Activated CD4-positive, alpha-beta memory T cell treated with anti-CD3 and anti-CD28 coated beads, Interleukin-2, amount 10 ng/mL, durations not matched to agents 7 days and 5 days (primary cell): Measurements from ENCODE around the gene APLP2. TPM values are rescaled to one million over a fixed set of nuclear protein-coding genes. Genes with fewer than 3 reads are reported as not detected.

Experiments used
- CTCF ChIA-PET: fragments of 350-600 bp; sonication (Branson Sonifier 250); formaldehyde crosslinking; loops from one replicate; lab custom pipeline; 2021; ENCODE audit warnings: antibody characterized with exemption, inconsistent platforms; lab: Charles Lee
- POLR2A ChIA-PET: fragments of 350-600 bp; sonication (Branson Sonifier 250); formaldehyde crosslinking; loops from one replicate; lab custom pipeline; 2021; ENCODE audit warnings: antibody characterized with exemption; lab: Charles Lee
- DNase-seq: peaks from one replicate; pipeline ENCODE4 v3.0.0-alpha.2; 2020
- H3K27ac Mint-ChIP-seq: one replicate; pipeline ENCODE4 v1.8.0; 2021; ENCODE audit warnings: mild to moderate bottlenecking, mixed read lengths
- H3K27me3 Mint-ChIP-seq: one replicate; pipeline ENCODE4 v1.8.0; 2021; ENCODE audit warnings: mixed read lengths
- H3K36me3 Mint-ChIP-seq: one replicate; pipeline ENCODE4 v1.8.0; 2021; ENCODE audit warnings: low read depth, mixed read lengths
- H3K4me1 Mint-ChIP-seq: one replicate; pipeline ENCODE4 v1.8.0; 2021; ENCODE audit warnings: mixed read lengths
- H3K4me3 Mint-ChIP-seq: one replicate; pipeline ENCODE4 v1.8.0; 2021; ENCODE audit warnings: mild to moderate bottlenecking, mixed read lengths
- H3K9me3 Mint-ChIP-seq: one replicate; pipeline ENCODE4 v1.8.0; 2021; ENCODE audit warnings: mixed read lengths
- total RNA-seq, 2 experiments: library from RNA; stranded (reverse); gene quantifications; one replicate each; pipeline ENCODE4 v1.2.3, GENCODE V29; 2021

The APLP2 gene
- total RNA-seq, 2 experiments from 2014 or later, result 31.1 to 33.2 TPM

- H3K9me3 Mint-ChIP-seq, result peaks cover 7% of the 10 kb centered on the region
- ChIA-PET POLR2A (no interaction called here), CTCF (no interaction called here)
- no peaks in the 10 kb centered on the region for H3K36me3 Mint-ChIP-seq
- H3K4me3 Mint-ChIP-seq, result no peak overlapping the region
- H3K4me1 Mint-ChIP-seq, result no peaks in the 10 kb centered on the region
- no peak overlapping the region for H3K27ac Mint-ChIP-seq
- no peak for DNase-seq
- peaks cover 11% of the 10 kb centered on the region for H3K27me3 Mint-ChIP-seq
These were observed 110.0 kb downstream of the APLP2 start for GRCh38 chr11:130179396-130180306.

GRCh38 chr11:130180491-130180890, 110.8 kb downstream of the APLP2 start:
- POLR2A ChIA-PET, result no interaction called here
- CTCF ChIA-PET, result no interaction called here
- Mint-ChIP-seq H3K36me3 (no peaks in the 10 kb centered on the region), H3K4me1 (no peaks in the 10 kb centered on the region), H3K27ac (no peak overlapping the region), H3K4me3 (no peak overlapping the region), H3K9me3 (peaks cover 2% of the 10 kb centered on the region), H3K27me3 (peaks cover 11% of the 10 kb centered on the region)
- no peak for DNase-seq

GRCh38 chr11:130180896-130181294, 111.2 kb downstream of the APLP2 start:
- no peaks in the 10 kb centered on the region for H3K36me3 Mint-ChIP-seq
- peaks cover 2% of the 10 kb centered on the region for H3K9me3 Mint-ChIP-seq
- POLR2A ChIA-PET, result no interaction called here
- no peak overlapping the region for H3K27ac Mint-ChIP-seq
- CTCF ChIA-PET, result no interaction called here
- H3K27me3 Mint-ChIP-seq, result peaks cover 11% of the 10 kb centered on the region
- H3K4me3 Mint-ChIP-seq, result no peak overlapping the region
- no peak for DNase-seq
- H3K4me1 Mint-ChIP-seq, result no peaks in the 10 kb centered on the region

- H3K9me3 Mint-ChIP-seq, result no peaks in the 10 kb centered on the region
- no peaks in the 10 kb centered on the region for H3K36me3 Mint-ChIP-seq
- POLR2A ChIA-PET, result no interaction called here
- no peak for DNase-seq
- no peaks in the 10 kb centered on the region for H3K4me1 Mint-ChIP-seq
- H3K27ac Mint-ChIP-seq, result no peak overlapping the region
- H3K27me3 Mint-ChIP-seq, result peaks cover 9% of the 10 kb centered on the region
- CTCF ChIA-PET, result no interaction called here
- no peak overlapping the region for H3K4me3 Mint-ChIP-seq
These were observed 111.9 kb downstream of the APLP2 start for GRCh38 chr11:130181295-130182272.

- no peak overlapping the region for H3K27ac Mint-ChIP-seq
- no peaks in the 10 kb centered on the region for H3K9me3 Mint-ChIP-seq
- no peaks in the 10 kb centered on the region for H3K4me1 Mint-ChIP-seq
- H3K36me3 Mint-ChIP-seq, result no peaks in the 10 kb centered on the region
- ChIA-PET CTCF (interaction anchor here (1.5 kb wide), 1 partner anchor 29 kb away, joined by 5 read pairs; no protein-coding TSS in a partner anchor), POLR2A (no interaction called here)
- peaks cover 9% of the 10 kb centered on the region for H3K27me3 Mint-ChIP-seq
- H3K4me3 Mint-ChIP-seq, result no peak overlapping the region
- no peak for DNase-seq
These were observed 114.3 kb downstream of the APLP2 start for GRCh38 chr11:130183878-130184610.

- H3K4me3 Mint-ChIP-seq, result no peak overlapping the region
- H3K36me3 Mint-ChIP-seq, result no peaks in the 10 kb centered on the region
- H3K9me3 Mint-ChIP-seq, result no peaks in the 10 kb centered on the region
- ChIA-PET CTCF (no interaction called here), POLR2A (no interaction called here)
- H3K4me1 Mint-ChIP-seq, result no peaks in the 10 kb centered on the region
- DNase-seq, result no peak
- no peak overlapping the region for H3K27ac Mint-ChIP-seq
- H3K27me3 Mint-ChIP-seq, result peaks cover 9% of the 10 kb centered on the region
These were observed 117.4 kb downstream of the APLP2 start for GRCh38 chr11:130187096-130187495.

- H3K36me3 Mint-ChIP-seq, result no peaks in the 10 kb centered on the region
- POLR2A ChIA-PET, result no interaction called here
- no peak overlapping the region for H3K4me3 Mint-ChIP-seq
- peaks cover 9% of the 10 kb centered on the region for H3K27me3 Mint-ChIP-seq
- no peak for DNase-seq
- no peak overlapping the region for H3K27ac Mint-ChIP-seq
- H3K4me1 Mint-ChIP-seq, result no peaks in the 10 kb centered on the region
- no peaks in the 10 kb centered on the region for H3K9me3 Mint-ChIP-seq
- CTCF ChIA-PET, result no interaction called here
These were observed 118.4 kb downstream of the APLP2 start for GRCh38 chr11:130188047-130188446.

GRCh38 chr11:130188585-130189347, 119.1 kb downstream of the APLP2 start:
- Mint-ChIP-seq H3K27ac (no peak overlapping the region), H3K36me3 (no peaks in the 10 kb centered on the region), H3K4me1 (no peaks in the 10 kb centered on the region), H3K4me3 (no peak overlapping the region), H3K27me3 (peaks cover 9% of the 10 kb centered on the region), H3K9me3 (no peaks in the 10 kb centered on the region)
- no peak for DNase-seq
- ChIA-PET POLR2A (no interaction called here), CTCF (no interaction called here)

GRCh38 chr11:130189492-130190210, 120.0 kb downstream of the APLP2 start:
- no peaks in the 10 kb centered on the region for H3K9me3 Mint-ChIP-seq
- no peak overlapping the region for H3K4me3 Mint-ChIP-seq
- H3K27me3 Mint-ChIP-seq, result peaks cover 7% of the 10 kb centered on the region
- ChIA-PET CTCF (no interaction called here), POLR2A (no interaction called here)
- H3K27ac Mint-ChIP-seq, result no peak overlapping the region
- no peak for DNase-seq
- no peaks in the 10 kb centered on the region for H3K4me1 Mint-ChIP-seq
- no peaks in the 10 kb centered on the region for H3K36me3 Mint-ChIP-seq

GRCh38 chr11:130190371-130190881, 120.7 kb downstream of the APLP2 start:
- peaks cover 1% of the 10 kb centered on the region for H3K27me3 Mint-ChIP-seq

GRCh38 chr11:130191896-130192295, 122.2 kb downstream of the APLP2 start:
- ChIA-PET POLR2A (no interaction called here), CTCF (no interaction called here)
- no peaks in the 10 kb centered on the region for H3K9me3 Mint-ChIP-seq
- H3K4me1 Mint-ChIP-seq, result no peaks in the 10 kb centered on the region
- no peak for DNase-seq
- no peak overlapping the region for H3K4me3 Mint-ChIP-seq
- no peak overlapping the region for H3K27ac Mint-ChIP-seq
- H3K27me3 Mint-ChIP-seq, result no peaks in the 10 kb centered on the region
- H3K36me3 Mint-ChIP-seq, result no peaks in the 10 kb centered on the region

More at GRCh38 chr11:130190371-130190881, 120.7 kb downstream of the APLP2 start:
- Mint-ChIP-seq H3K27ac (no peak overlapping the region), H3K4me1 (no peaks in the 10 kb centered on the region), H3K36me3 (no peaks in the 10 kb centered on the region), H3K4me3 (no peak overlapping the region), H3K9me3 (no peaks in the 10 kb centered on the region)
- CTCF ChIA-PET, result no interaction called here
- no peak for DNase-seq
- POLR2A ChIA-PET, result no interaction called here
